ENCODE data around the gene FXR1.

Gene FXR1

GRCh38 chr3:181009225-181009624, 96.8 kb downstream of the FXR1 start:
- no peak for DNase-seq

- DNase-seq = no peak
Observed at GRCh38 chr3:181017690-181018089, 105.2 kb downstream of the FXR1 start.

DNA sequence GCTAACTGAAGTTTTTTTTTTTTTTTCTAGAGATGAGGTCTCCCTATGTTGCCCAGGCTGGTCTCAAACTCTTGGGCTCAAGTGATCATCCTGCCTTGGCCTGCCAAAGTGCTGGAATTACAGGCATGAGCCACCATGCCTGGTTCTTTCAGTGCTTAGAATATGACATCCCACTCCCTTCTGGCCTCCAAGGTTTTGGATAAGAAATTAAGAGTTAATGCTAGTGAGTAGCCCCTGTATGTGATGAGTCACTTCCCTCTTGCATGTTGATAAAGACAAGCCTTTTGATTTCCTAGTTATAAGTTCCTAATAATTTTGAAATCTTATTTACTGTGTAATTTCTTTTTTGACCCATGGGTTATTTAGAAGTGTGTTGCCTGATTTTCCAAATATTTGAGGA, 112.7 kb downstream of the FXR1 start:
- DNase-seq = no peak

GRCh38 chr3:181030948-181031347, 118.5 kb downstream of the FXR1 start:
- DNase-seq = no peak
